GM19025 (cell line): ENCODE data around the gene PARP8.
"Not testable (repeated sequence)": the region's sequence is repeated elsewhere in the genome, so short reads cannot be mapped to it uniquely, and the experiment has no call there.

Experiments
- ATAC-seq: cut with Tn5 transposase; IDR thresholded peaks from one replicate; pipeline ENCODE4 v1.9.1; 2021; ENCODE audit warnings: mild to moderate bottlenecking, low read depth, moderate library complexity; ENCODE audit not compliant: unreplicated experiment

The PARP8 gene

GRCh38 chr5:50766967-50767366 is 100.5 kb downstream of the PARP8 start:
- ATAC-seq = no peak

DNA sequence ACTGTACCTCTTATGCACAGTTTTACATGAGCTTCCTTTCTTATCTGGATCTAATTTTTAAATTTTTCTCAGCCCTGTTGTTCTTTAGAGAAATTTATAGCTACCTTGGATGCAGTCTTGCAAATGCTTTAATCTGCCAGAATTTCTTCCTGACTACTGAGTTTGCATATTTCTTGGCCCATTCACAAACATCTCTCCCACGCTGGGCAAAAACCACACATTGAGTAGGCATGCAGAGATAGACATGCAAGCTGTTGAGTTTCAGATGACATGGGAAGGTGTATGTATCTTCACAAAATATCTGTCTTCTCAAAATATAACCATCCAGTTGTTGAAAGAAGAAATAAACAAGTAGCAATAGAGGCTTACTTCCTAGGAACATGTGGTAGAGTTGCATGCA is 101.2 kb downstream of the PARP8 start:
- no peak for ATAC-seq

DNA sequence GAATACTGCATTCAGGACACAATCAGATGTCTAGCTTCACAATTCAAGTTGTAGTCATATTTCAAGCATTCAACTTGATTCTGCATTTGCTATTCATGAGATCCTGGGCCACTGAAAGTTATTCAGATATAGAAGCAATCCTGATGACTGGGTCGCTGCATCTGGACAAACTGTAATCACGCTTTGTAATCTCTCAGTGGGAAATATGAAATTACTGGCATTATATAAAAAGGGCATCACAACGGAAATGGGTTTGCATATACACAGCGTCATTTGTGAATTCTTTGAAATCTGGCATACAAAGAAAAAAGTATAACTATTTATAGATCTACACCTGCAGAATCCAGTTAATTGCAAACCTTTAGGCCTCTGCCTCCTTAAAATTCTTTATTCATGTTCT is 102.2 kb downstream of the PARP8 start:
- no peak for ATAC-seq

DNA sequence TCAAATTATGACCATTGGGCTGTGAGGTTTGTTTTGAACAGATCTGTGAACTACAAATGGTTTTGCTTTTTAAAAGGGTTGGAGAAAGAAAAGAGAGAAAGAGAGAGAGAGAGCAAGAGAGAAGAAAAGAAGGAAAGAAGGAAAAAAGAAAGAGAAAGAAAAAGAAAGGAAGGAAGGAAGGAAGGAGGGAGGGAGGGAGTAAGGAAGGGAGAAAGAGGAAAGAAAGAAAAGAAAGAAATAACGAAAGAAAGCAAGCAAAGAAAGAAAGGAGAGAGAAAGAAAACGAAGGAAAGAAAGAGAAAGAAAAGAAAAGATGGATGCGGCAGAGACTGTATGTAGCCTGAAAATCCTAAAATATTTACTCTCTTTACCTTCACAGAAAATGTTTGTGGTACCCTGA is 104.0 kb downstream of the PARP8 start:
- ATAC-seq = no peak

DNA sequence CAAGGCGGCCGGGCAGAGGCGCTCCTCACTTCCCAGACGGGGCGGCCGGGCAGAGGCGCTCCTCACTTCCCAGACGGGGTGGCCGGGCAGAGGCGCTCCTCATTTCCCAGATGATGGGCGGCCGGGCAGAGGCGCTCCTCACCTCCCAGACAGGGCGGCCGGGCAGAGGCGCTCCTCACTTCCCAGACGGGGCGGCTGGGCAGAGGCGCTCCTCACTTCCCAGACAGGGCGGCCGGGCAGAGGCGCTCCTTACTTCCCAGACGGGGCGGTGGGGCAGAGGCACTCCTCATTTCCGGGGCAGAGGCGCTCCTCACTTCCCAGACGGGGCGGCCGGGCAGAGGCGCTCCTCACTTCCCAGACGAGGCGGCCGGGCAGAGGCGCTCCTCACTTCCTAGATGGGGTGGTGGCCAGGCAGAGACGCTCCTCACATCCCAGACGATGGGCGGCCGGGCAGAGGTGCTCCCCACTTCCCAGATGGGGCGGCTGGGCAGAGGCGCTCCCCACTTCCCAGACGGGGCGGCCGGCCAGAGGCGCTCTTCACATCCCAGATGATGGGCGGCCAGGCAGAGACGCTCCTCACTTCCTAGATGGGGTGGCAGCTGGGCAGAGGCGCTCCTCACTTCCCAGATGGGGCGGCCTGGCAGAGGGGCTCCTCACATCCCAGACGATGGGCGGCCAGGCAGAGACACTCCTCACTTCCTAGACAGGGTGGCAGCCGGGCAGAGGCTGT is 108.2 kb downstream of the PARP8 start:
- not testable (repeated sequence) for ATAC-seq

GRCh38 chr5:50786073-50786472 is 119.6 kb downstream of the PARP8 start:
- ATAC-seq = no peak

GRCh38 chr5:50791813-50792212 is 125.4 kb downstream of the PARP8 start:
- ATAC-seq = no peak

- no peak for ATAC-seq
These were observed 126.4 kb downstream of the PARP8 start for GRCh38 chr5:50792843-50793242.

DNA sequence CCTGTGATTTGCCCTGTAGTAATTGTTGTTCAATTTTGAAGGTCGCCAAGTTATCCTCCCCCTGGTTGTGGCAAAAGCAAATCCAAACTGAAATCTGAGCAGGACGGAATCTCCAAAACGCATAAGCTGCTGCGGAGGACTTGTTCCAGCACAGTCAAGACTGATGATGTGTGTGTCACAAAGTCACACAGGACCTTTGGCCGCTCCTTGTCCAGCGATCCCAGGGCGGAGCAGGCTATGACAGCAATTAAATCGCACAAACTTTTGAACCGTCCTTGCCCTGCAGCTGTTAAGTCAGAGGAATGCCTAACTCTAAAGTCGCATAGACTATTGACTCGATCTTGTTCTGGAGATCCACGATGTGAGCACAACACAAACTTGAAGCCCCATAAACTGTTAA is 128.4 kb downstream of the PARP8 start:
- no peak for ATAC-seq

- no peak for ATAC-seq
These were observed 131.6 kb downstream of the PARP8 start for GRCh38 chr5:50798002-50798401.

GRCh38 chr5:50799596-50799995 is 133.2 kb downstream of the PARP8 start:
- ATAC-seq = no peak

GRCh38 chr5:50800410-50800809 is 134.0 kb downstream of the PARP8 start:
- no peak for ATAC-seq

GRCh38 chr5:50807661-50808060 is 141.2 kb downstream of the PARP8 start:
- ATAC-seq = no peak

DNA sequence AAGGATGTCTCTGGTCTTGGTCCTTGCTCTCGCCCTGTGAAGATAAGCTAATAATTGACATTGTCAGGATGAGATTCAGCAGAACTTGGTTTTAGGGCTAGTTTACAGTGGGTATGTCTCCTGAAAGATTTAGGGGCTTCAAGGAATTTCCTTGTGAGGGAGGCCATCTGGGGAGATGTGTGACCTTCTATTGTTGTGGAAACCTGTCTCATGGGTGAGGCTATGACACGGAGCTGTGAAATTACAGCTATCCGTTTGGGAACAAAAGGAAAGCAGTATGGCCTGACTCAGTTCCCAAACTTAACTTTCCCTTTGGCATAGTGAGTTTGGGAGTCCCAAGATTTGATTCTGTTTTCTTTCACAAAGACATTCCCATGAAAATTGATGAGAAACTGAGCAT is 142.0 kb downstream of the PARP8 start:
- ATAC-seq = no peak

DNA sequence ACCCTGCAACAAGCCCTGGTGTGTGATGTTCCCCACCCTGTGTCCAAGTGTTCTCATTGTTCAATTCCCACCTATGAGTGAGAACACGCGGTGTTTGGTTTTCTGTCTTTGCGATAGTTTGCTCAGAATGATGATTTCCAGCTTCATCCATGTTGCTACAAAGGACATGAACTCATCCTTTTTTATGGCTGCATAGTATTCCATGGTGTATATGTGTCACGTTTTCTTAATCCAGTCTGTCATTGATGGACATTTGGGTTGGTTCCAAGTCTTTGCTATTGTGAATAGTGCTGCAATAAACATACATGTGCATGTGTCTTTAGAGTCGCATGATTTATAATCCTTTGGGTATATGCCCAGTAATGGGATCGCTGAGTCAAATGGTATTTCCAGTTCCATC is 145.3 kb downstream of the PARP8 start:
- ATAC-seq = not testable (repeated sequence)

DNA sequence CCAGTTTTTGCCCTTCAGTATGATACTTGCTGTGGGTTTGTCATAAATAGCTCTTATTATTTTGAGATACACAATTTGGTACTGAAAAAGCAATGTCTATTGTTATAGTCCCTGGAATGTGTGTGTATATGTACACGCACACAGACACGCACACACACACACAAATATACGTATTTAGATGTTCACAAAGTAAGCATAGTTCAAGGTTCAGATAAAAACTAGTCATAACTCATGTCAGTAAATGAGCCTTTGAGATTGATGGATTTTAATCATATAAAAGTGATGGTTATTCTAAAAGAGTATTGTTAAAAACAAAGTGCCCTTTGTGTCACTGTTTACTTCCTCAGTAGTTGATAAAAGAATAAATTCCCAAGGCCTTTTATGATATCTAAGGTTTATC is 147.3 kb downstream of the PARP8 start:
- no peak for ATAC-seq

DNA sequence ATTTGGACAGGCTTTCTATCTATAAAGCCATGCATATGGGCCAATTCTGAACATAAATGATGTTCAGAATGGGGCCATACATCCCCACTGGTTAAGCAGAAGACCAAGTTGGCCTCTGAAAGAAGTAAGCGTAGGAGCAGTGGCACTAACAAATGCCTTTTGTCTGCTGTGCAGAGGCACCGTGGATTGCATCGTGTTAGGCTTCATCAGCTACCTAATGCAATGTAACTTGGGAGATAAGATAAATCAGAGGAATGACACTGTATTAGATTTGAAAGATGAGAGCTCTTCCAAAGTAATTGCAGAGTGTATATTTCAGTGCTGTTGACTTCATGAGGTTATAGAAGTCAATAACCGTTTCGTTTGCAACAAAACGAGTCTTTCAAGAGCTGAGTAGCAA is 148.1 kb downstream of the PARP8 start:
- no peak for ATAC-seq

DNA sequence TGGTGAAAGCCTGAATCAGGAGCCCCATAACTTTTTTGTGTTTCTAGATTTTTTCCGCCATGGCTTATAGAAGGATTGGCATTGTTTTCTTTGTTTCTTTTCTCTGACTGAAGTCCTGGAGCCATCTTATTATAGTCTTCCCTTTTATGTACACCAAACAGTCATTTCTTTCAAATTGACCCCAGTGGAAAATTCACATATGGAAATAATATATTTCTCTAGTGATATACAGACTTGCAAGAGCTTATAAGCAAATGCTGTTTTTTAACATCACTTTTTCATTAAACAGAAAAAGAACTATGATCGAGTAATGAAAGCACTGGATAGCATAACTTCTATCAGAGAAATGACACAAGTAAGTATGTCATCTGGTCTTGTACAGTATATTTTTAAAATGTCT is 155.6 kb downstream of the PARP8 start:
- no peak for ATAC-seq

GRCh38 chr5:50822761-50823160 is 156.3 kb downstream of the PARP8 start:
- no peak for ATAC-seq

GRCh38 chr5:50823568-50823967 is 157.1 kb downstream of the PARP8 start:
- ATAC-seq = no peak

- ATAC-seq = no peak
These were observed 157.7 kb downstream of the PARP8 start for GRCh38 chr5:50824109-50824508.

DNA sequence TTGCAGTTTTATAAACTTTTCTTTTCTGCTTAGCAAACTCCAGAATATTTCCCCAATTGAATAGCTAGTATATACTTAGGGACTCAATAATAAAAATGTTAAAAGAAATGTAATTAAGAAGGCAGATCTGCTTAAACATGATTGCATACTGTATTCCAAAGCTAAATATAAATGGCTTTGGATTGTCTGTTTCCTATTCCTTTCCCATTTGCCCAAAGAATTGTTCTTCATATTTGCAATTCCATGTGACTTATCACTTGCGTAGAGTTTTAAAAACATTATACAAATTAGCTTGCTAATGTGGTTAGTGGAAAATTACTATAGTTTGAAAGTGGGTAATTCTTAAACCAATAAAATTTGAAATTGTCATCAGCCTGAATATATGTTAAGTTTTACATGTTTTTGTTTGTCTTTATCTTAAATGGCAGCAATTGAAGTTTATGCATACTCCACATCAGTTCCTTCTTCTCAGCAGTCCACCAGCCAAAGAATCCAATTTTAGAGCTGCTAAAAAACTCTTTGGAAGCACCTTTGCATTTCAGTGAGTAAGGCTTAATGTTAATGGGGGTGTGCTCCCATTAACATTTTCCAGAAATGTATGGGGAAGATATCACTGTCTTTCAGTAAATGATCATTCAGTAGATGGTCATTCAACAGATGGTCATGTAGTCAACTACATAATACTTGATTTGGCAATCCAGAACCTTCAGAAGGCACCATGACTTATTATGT is 161.2 kb downstream of the PARP8 start:
- ATAC-seq = no peak
